ENCODE results near the gene KRT76. TPM values are rescaled to one million over a fixed set of nuclear protein-coding genes. Genes with fewer than 3 reads are reported as not detected.

KRT76 gene
- total RNA-seq, 2 experiments from 2014 or later: not detected

- TF ChIP-seq, protein P1, sequence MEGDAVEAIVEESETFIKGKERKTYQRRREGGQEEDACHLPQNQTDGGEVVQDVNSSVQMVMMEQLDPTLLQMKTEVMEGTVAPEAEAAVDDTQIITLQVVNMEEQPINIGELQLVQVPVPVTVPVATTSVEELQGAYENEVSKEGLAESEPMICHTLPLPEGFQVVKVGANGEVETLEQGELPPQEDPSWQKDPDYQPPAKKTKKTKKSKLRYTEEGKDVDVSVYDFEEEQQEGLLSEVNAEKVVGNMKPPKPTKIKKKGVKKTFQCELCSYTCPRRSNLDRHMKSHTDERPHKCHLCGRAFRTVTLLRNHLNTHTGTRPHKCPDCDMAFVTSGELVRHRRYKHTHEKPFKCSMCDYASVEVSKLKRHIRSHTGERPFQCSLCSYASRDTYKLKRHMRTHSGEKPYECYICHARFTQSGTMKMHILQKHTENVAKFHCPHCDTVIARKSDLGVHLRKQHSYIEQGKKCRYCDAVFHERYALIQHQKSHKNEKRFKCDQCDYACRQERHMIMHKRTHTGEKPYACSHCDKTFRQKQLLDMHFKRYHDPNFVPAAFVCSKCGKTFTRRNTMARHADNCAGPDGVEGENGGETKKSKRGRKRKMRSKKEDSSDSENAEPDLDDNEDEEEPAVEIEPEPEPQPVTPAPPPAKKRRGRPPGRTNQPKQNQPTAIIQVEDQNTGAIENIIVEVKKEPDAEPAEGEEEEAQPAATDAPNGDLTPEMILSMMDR (IDR thresholded peaks at IDR 0.05): no peak
- H3K4me3 Mint-ChIP-seq: no peak overlapping the region
- intact Hi-C loops (cut with micrococcal nuclease): no loop called here
- H3K9me3 Mint-ChIP-seq: no peaks in the 10 kb centered on the region
- H3K36me3 Mint-ChIP-seq (ENCODE audit: low read depth): no peaks in the 10 kb centered on the region
- POLR2A ChIA-PET: no interaction called here
- no peak overlapping the region for H3K27ac Mint-ChIP-seq
- ATAC-seq (no peak), DNase-seq (no peak)
- no peaks in the 10 kb centered on the region for H3K4me1 Mint-ChIP-seq (ENCODE audit: low read depth)
- H3K27me3 Mint-ChIP-seq: no peaks in the 10 kb centered on the region
- CTCF ChIA-PET: no interaction called here
Observed at GRCh38 chr12:52811191-52812072, 34.3 kb upstream of the KRT76 start.

DNA sequence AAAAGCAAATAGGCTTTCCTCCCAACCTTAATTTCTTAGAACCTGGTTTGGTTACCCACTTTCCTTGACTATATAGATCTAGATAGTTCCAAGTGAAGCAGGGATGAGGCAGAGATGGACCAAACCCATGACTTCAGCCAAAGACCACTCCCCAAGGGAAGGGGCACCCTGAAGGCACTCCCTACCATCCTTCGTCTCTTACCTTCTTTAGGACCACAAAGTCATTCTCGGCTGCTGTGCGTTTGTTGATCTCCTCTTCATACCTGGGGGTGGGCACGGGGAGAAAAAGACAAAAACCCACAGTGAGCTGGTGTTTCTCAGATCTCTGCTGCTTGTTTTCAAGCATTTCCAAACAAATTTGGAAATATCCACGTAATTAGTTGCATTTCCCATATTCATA is 33.4 kb upstream of the KRT76 start:
- Mint-ChIP-seq H3K27me3 (peaks cover 1% of the 10 kb centered on the region), H3K27ac (no peak overlapping the region), H3K36me3 (ENCODE audit: low read depth) (no peaks in the 10 kb centered on the region), H3K4me3 (no peak overlapping the region), H3K9me3 (no peaks in the 10 kb centered on the region), H3K4me1 (ENCODE audit: low read depth) (no peaks in the 10 kb centered on the region)
- intact Hi-C loops (cut with micrococcal nuclease): no loop called here
- ChIA-PET POLR2A (no interaction called here), CTCF (no interaction called here)
- TF ChIP-seq, protein P1 (IDR thresholded peaks at IDR 0.05): no peak
- no peak for ATAC-seq
- DNase-seq: no peak

- no peaks in the 10 kb centered on the region for H3K36me3 Mint-ChIP-seq (ENCODE audit: low read depth)
- H3K27me3 Mint-ChIP-seq: peaks cover 1% of the 10 kb centered on the region
- CTCF ChIA-PET: no interaction called here
- intact Hi-C loops (cut with micrococcal nuclease): no loop called here
- H3K4me3 Mint-ChIP-seq: no peak overlapping the region
- no peak for DNase-seq
- no peaks in the 10 kb centered on the region for H3K9me3 Mint-ChIP-seq
- POLR2A ChIA-PET: no interaction called here
- no peak for ATAC-seq
- H3K4me1 Mint-ChIP-seq (ENCODE audit: low read depth): no peaks in the 10 kb centered on the region
- no peak overlapping the region for H3K27ac Mint-ChIP-seq
- TF ChIP-seq, protein P1 (IDR thresholded peaks at IDR 0.05): no peak
Observed at GRCh38 chr12:52809166-52809565, 32.0 kb upstream of the KRT76 start.

DNA sequence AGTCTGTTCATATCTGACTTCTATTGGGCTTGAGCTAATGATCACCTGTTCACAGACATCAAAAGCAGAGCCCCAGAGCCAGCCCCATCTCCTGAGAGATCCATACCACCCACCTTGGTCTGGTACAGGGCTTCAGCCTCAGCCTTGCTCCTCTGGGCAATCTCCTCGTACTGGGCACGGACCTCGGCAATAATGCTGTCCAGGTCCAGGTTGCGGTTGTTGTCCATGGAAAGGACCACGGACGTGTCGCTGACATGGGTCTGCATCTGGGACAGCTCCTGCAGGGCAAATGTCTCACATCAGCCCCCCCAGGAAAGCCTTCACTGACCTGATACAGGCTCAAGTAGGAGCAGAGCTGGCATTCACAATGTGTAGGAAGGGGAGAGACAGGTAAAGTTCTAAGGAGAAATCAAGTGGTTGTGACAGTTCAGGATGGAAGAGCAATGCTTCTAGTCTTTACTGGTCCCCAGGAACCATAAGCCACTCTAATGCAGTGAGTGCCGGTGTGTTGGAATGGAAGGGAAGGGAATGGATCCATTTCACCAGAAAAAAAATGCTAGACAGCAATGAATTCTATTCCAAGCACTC is 31.5 kb upstream of the KRT76 start:
- ChIA-PET CTCF (interaction anchor here (1.0 kb wide), 1 partner anchor 72 kb away, joined by 3 read pairs; no protein-coding TSS in a partner anchor), POLR2A (no interaction called here)
- TF ChIP-seq, protein P1 (IDR thresholded peaks at IDR 0.05): no peak
- intact Hi-C loops (cut with micrococcal nuclease): no loop called here
- Mint-ChIP-seq H3K27ac (no peak overlapping the region), H3K4me1 (ENCODE audit: low read depth) (no peaks in the 10 kb centered on the region), H3K4me3 (no peak overlapping the region), H3K9me3 (no peaks in the 10 kb centered on the region), H3K27me3 (peaks cover 1% of the 10 kb centered on the region), H3K36me3 (ENCODE audit: low read depth) (no peaks in the 10 kb centered on the region)
- ATAC-seq: no peak
- DNase-seq: no peak
